Measurements from ENCODE around the gene PCBP3. TPM values are rescaled to one million over a fixed set of nuclear protein-coding genes. Genes with fewer than 3 reads are reported as not detected.

Gene PCBP3
- total and polyA plus RNA-seq, 2 of the 8 experiments (the other 6 are each of a cell fraction or from before 2014, with no cell fraction given), result 3.5 to 6.3 TPM

DNA sequence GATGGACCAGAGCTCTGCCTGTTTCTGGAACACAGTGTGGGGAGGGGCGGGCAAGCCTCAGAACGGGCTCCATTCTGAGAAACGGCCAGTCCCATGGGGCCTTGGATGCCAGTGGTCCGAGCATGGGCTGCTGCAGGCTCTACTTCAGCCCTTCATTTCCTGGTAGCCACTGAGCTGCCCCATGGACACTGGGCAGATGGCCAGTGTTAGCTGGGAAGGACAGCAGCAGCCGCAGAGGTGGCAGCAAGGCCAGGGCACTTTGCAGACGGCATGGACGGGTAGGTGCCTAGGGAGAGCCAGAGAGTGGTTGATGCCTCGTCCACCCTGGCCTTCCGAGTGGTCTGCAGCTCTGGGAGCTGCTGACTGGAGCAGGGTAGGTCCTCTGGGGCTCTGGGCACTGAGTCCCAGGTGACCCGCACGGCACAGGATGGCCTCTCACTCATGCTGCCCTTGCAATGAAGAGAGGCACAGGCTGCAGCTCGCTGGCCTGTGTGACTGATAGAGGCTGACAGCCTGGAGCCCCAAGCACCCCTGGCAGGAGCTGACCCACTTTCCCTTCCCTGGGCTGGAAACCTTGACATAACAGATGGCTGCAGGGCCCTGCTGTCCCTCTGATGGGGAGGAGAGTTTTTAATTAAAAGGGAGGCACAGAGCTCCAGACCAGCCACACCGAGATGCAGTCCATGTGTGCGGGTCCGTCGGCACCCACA lies 250.4 kb downstream of the PCBP3 start:
- DNase-seq (ENCODE audit: low read depth in 1 of 2, low spot score in 2 of 2) (no peak), FAIRE-seq (no peak)
- no peaks in the 10 kb centered on the region for H3K79me1 ChIP-seq (ENCODE audit: low read depth, low read length)
- no peak overlapping the region for H2BK120ac ChIP-seq (replicated peaks; ENCODE audit: low read depth, low read length)
- no peak overlapping the region for H4K91ac ChIP-seq (replicated peaks; ENCODE audit: insufficient read length, low read length)
- H3K27ac ChIP-seq (ENCODE audit: low read depth, low read length), result no peak overlapping the region
- no peak overlapping the region for H3K4me2 ChIP-seq (ENCODE audit: insufficient read depth in 1 of 2, low read depth in 2 of 2, low read length in 2 of 2)
- H4K20me1 ChIP-seq (replicated peaks in 1 of 2; ENCODE audit: control insufficient read depth in 1 of 2, insufficient read depth in 2 of 2, low read length in 2 of 2), result peaks cover 2 to 3% of the 10 kb centered on the region in 2 experiments
- ChIA-PET CTCF (ENCODE audit: partially characterized antibody) (interaction anchor here (0.9 to 1.2 kb wide), 3 partner anchors 14 to 332 kb away, joined by 3 read pairs; no protein-coding TSS in a partner anchor), POLR2A (ENCODE audit: partially characterized antibody) (no interaction called here)
- H3K36me3 ChIP-seq (ENCODE audit: control insufficient read depth in 2 of 4, insufficient read depth in 4 of 4, low read length in 3 of 4), result no peaks in the 10 kb centered on the region
- no peaks in the 10 kb centered on the region for H3K23me2 ChIP-seq (ENCODE audit: low read depth, low read length)
- H3K56ac ChIP-seq (replicated peaks; ENCODE audit: insufficient read length, low read depth, low read length), result no peak overlapping the region
- H3K18ac ChIP-seq (ENCODE audit: extremely low read depth, low read length), result no peak overlapping the region
- no peak overlapping the region for H3K4ac ChIP-seq (replicated peaks; ENCODE audit: insufficient read length, low read depth, low read length)
- H4K8ac ChIP-seq (ENCODE audit: extremely low read depth, insufficient read depth, low read length), result peak overlapping the region; percentile 85; the same call in 1 of the 2 replicates
- no peaks in the 10 kb centered on the region for H3K4me1 ChIP-seq (replicated peaks in 1 of 4; ENCODE audit: control insufficient read depth in 3 of 4, insufficient read depth in 4 of 4, low read length in 3 of 4)
- H3K9me3 ChIP-seq (ENCODE audit: insufficient read depth in 2 of 2, low read depth in 1 of 2, low read length in 1 of 2), result no peaks in the 10 kb centered on the region
- H2AK5ac ChIP-seq (ENCODE audit: low read depth, low read length), result no peak overlapping the region
- H2AFZ ChIP-seq (ENCODE audit: low read length), result no peak overlapping the region
- H2BK20ac ChIP-seq (ENCODE audit: low read length), result no peak overlapping the region
- H3K9ac ChIP-seq (replicated peaks in 1 of 4; ENCODE audit: extremely low read depth in 1 of 4, low read depth in 3 of 4, low read length in 3 of 4), result no peak overlapping the region
- no peak overlapping the region for H3K14ac ChIP-seq (ENCODE audit: insufficient read length)
- no peak overlapping the region for H4K5ac ChIP-seq (ENCODE audit: insufficient read length, low read depth, low read length)
- H3K27me3 ChIP-seq (replicated peaks in 1 of 4; ENCODE audit: control insufficient read depth in 3 of 4, extremely low read depth in 1 of 4, insufficient read depth in 3 of 4, low read length in 3 of 4), result no peaks in the 10 kb centered on the region
- no peaks in the 10 kb centered on the region for H3K79me2 ChIP-seq (ENCODE audit: control insufficient read depth in 1 of 2, insufficient read depth in 2 of 2, low read length in 2 of 2)
- H2BK5ac ChIP-seq (ENCODE audit: low read depth, low read length), result no peak overlapping the region
- 85% methylated on average over 16 of the region's 16 CpGs; no CpG with 5 or more reads in 1 of the 2 experiments for WGBS, 2 experiments (ENCODE audit: extremely low coverage in 1 of 2, insufficient coverage in 1 of 2, insufficient read length in 1 of 2, insufficient replicate concordance in 2 of 2, low coverage in 1 of 2, low lambda C conversion rate in 2 of 2, missing lambda C conversion rate in 1 of 2)
- no peak overlapping the region for H3K4me3 ChIP-seq (ENCODE audit: extremely low read depth in 1 of 4, insufficient read depth in 2 of 4, low read depth in 3 of 4, low read length in 4 of 4)
- H2BK15ac ChIP-seq (ENCODE audit: low read length), result no peak overlapping the region
- no peak overlapping the region for H2BK12ac ChIP-seq (ENCODE audit: low read depth, low read length)
- no peak overlapping the region for H3K23ac ChIP-seq (ENCODE audit: insufficient read length)
- no peak for TF ChIP-seq GTF2F1 (IDR thresholded peaks at IDR 0.05; ENCODE audit: borderline replicate concordance, low read depth, low read length)
- TF ChIP-seq BACH1 (IDR thresholded peaks at IDR 0.05; ENCODE audit: low read length), result no peak
- no peak for TF ChIP-seq ZNF274 (IDR thresholded peaks at IDR 0.05; ENCODE audit: borderline replicate concordance, extremely low read depth, low read length)
- TF ChIP-seq RXRA (IDR thresholded peaks at IDR 0.05; ENCODE audit: insufficient read depth, low read depth, low read length), result no peak
- no peak for TF ChIP-seq KDM1A (IDR thresholded peaks at IDR 0.05; ENCODE audit: borderline replicate concordance, low read length)
- no peak for TF ChIP-seq NRF1 (IDR thresholded peaks at IDR 0.05; ENCODE audit: low read depth, low read length)
- no peak for TF ChIP-seq SIRT6 (IDR thresholded peaks at IDR 0.05; ENCODE audit: low read length)
- TF ChIP-seq CBX5 (IDR thresholded peaks at IDR 0.05; ENCODE audit: low read depth, low read length), result no peak
- no peak for TF ChIP-seq KDM4A (IDR thresholded peaks at IDR 0.05; ENCODE audit: low read depth, low read length, severe bottlenecking)
- TF ChIP-seq, protein P1, sequence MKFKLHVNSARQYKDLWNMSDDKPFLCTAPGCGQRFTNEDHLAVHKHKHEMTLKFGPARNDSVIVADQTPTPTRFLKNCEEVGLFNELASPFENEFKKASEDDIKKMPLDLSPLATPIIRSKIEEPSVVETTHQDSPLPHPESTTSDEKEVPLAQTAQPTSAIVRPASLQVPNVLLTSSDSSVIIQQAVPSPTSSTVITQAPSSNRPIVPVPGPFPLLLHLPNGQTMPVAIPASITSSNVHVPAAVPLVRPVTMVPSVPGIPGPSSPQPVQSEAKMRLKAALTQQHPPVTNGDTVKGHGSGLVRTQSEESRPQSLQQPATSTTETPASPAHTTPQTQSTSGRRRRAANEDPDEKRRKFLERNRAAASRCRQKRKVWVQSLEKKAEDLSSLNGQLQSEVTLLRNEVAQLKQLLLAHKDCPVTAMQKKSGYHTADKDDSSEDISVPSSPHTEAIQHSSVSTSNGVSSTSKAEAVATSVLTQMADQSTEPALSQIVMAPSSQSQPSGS (IDR thresholded peaks at IDR 0.05; ENCODE audit: low read length), result no peak
- TF ChIP-seq TEAD4 (IDR thresholded peaks at IDR 0.05; ENCODE audit: low read depth, low read length), result no peak
- no peak for TF ChIP-seq POU5F1 (IDR thresholded peaks at IDR 0.05; ENCODE audit: low read depth, low read length)
